ENCODE results near the gene C10orf90. TPM values are rescaled to one million over a fixed set of nuclear protein-coding genes. Genes with fewer than 3 reads are reported as not detected.

The C10orf90 gene
- total RNA-seq, 1 experiment from 2014 or later: not detected

DNA sequence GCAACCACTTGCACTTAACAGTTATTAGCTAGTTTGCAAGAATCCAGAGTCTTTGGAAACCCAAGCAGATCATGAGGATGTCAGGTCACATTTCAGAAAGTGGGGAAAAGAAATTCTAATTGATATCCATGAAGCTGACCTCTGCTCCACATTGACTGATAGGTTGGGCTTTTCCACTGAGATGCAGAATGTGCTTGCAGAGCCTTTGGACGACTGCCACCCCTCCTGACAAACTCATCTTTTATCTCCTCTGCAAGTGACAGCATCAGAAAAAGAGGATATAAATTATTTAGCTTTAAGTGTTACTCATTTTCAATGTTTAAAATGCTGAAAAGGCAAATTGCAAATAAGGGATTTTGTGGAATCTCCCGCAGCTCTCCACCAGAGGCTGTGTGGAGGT, 75.3 kb downstream of the C10orf90 start:
- in situ Hi-C loops (cut with HindIII; ENCODE audit: low sequenced_read_pairs): no loop called here
- DNase-seq (ENCODE audit: low spot score): no peak

DNA sequence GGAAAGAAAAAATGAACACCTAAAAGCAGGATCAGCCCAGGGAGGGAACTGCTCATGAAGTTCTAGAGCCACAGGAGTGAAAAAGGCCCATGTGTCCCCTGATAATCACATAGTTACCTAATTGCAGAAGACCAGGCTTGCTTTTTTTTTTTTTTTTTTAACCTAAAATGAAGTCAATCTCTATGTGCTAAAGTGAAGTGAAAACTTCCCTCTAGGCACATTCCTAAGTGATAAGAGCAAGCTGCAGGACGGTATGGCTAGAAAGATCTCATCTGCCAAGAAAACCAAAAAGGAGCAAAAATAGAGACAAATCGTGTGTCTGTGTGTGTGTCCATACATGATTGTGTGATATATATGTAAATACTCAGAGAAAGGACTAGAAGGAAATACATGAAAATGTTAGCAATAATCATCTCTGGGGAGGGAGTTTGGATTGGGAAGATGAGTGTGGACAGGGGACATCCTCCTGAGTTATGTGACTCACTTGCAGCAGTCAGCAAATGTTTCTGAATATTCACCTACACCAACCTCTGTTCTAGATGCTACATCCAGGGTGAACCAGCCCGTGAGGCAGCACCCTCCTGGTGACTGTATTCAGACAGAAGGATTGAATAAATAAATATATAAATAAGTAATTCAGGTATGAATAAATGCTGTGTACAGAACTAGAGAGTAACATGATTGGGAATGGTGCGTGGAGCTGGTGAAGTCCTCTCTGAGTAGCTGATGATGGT, 76.4 kb downstream of the C10orf90 start:
- DNase-seq (ENCODE audit: low spot score): no peak
- in situ Hi-C loops (cut with HindIII; ENCODE audit: low sequenced_read_pairs): no loop called here

DNA sequence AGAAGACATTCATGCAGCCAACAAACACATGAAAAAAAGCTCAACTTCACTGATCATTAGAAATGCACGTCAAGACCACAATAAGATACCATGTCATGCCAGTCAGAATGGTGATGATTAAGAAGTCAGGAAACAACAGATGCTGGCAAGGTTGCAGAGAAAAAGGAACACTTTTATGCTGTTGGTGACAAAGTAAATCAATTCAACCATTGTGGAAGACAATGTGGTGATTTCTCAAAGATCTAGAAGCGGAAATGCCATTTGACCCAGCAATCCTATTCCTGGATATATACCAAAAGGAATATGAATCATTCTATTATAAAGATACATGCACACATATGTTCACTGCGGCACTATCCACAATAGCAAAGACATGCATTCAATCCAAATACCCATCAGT, 77.6 kb downstream of the C10orf90 start:
- DNase-seq (ENCODE audit: low spot score): no peak

DNA sequence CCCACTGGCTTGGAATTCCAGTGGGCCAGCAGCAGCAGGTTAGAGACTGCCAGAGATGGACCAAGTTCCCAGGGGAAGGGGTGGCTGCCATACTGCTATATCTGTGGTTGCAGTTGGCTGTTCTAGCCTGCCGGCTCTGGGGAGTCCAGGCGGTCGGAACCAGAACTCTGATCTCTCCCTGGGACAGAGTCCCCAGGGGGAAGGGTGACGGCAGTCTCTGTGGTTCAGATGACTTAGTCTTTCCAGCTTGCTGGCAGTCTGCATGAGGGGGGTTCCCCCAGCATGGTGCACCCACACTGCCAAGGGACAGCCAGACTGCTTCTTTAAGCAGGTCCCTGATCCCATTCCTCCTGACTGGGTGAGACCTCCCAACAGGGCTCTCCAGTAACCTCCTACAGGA, 82.5 kb downstream of the C10orf90 start:
- in situ Hi-C loops (cut with HindIII; ENCODE audit: low sequenced_read_pairs): no loop called here
- no peak for DNase-seq (ENCODE audit: low spot score)

More for the DNA sequence above, 77.6 kb downstream of the C10orf90 start:
- in situ Hi-C loops (cut with HindIII; ENCODE audit: low sequenced_read_pairs): no loop called here

DNA sequence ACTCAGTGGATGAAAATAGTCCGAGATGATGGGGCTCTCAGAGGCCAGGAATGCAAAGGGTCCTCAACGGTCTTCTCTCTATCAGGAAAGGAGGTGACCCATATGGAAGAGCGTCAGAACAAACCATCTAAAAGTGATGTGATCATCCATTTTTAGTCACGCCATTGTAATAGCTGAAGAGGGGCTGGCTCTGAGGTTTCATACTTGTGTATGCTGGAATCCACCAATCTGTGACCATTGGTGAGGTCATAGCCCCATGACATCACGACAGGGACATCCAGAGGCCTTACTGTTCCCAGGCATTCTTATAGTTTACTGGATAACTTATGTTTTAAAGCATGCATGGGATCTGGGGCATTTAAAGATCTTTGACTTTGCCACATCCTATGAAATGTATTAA, 83.6 kb downstream of the C10orf90 start:
- DNase-seq (ENCODE audit: low spot score): no peak
- in situ Hi-C loops (cut with HindIII; ENCODE audit: low sequenced_read_pairs): no loop called here

DNA sequence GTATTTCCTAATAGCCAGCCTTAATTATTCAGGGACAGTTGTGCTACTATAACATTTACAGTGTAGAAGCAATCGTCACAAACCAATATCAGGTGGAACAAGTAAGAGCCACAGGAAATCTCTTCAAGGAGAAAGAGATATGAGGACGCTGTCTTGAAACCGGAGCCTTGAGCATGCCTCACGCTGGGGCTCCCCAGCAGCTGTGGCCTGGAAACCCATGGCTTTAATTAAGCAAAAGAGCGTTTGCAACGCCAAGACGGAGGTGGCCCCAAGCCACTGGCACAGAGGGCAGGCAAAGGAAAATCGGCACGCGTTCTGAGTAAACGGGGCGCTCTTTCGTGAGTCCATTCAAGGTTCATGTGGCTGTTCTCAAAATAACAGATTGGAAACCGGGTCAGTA, 84.4 kb downstream of the C10orf90 start:
- in situ Hi-C loops (cut with HindIII; ENCODE audit: low sequenced_read_pairs): no loop called here
- peak; percentile 2 for DNase-seq (ENCODE audit: low spot score)

DNA sequence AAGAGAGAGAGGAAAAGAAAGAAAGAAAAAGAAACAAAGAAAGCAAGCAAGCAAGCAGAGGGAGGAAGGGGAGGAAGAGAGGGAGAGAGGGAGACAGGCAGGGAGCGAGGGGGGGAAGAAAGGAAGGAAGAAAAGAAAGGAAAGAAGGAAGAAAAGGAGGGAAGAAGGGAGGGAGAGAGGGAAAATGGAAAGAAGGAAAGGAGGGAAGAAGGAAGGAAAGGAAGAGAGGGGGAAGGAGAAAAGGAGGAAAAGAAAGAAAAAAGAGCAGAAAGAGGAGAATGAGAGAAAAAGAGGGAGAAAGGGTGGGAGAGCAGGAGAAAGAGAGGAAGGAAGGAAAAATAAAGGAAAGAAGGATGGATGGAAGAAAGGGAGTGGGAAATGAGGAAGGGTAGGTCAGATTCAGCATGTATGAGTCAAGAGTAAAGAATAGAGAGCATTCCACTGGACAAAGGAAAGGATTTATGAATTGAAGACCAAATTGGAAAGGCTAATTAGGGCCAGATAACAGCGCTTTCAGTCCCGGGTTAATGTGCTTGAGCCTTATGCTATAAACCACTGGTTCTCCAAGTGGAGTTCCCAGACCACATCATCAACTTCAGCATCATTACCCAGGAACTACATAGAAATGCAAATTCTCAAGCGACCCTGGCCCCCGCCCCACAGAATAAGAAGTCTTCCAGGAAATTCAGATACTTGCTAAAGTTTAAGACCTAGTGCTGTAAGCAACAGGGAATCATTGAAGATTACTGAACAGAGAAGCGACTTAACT, 85.1 kb downstream of the C10orf90 start:
- no peak for DNase-seq (ENCODE audit: low spot score)
- in situ Hi-C loops (cut with HindIII; ENCODE audit: low sequenced_read_pairs): no loop called here

DNA sequence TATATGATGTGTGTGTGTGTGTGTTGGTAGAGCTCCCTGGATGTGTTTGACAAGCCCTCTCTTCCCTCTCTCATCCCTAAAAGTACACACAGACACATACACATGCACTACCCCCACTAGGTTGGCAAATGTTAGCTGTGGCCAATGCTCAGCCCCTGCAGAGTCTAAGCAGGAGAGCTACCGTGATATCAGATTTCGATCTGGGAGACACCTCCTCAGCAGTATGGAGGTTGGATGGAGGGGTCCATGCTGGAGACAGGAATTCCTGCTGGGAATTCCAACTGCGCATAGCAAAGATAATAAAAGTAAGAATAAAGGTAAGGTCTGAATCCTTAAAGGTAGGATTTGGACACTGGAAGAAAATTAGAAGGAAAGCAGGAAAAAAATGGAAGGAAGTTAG, 85.7 kb downstream of the C10orf90 start:
- DNase-seq (ENCODE audit: low spot score): no peak
- in situ Hi-C loops (cut with HindIII; ENCODE audit: low sequenced_read_pairs): no loop called here

DNA sequence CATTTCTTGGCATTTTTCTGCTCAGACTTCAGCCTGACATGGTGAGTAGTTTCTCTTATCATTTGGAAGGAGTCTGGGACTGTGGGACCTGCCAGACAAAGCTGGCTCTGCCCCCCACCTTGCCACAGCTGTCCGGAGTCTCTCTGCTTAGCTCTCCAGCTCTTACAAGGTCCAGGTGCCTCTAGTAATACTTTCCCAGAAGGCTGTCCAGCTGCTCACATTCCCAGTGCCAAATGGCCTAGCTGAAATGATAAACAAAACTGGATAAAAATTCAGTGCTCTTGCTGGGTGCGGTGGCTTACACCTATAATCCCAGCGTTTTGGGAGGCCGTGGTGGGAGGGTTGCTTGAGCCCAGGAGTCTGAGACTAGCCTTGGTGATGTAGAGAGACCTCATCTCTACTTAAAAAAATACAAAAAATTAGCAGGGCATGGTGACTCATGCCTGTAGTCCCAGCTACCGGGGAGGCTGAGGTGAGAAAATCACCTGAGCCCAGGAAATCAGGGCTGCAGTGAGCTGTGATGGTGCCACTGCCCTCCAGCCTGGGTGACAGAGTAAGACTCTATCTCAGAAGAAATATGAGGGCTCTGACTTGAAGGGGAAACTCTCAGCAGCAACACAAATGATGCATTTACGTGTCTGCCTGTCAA, 86.8 kb downstream of the C10orf90 start:
- in situ Hi-C loops (cut with HindIII; ENCODE audit: low sequenced_read_pairs): no loop called here
- DNase-seq (ENCODE audit: low spot score): no peak

DNA sequence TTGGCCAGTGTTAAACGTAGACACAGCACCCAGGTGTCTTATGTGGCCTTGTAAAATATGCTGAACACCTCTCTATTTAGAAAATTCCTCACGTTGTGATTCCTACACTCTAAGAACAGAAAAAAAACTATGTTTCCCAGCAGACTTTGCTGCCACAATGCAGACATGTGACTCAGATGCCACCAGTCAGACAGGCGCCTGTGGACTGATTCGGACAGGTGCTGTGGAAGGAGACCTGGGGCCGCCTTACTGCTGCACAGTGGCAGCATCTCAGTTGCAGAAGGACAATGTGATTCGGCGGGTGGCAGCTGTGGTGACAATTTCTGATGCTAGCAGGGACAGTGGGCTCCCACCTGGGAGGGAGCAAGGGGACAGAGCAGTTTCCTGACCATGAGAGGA, 88.8 kb downstream of the C10orf90 start:
- no peak for DNase-seq (ENCODE audit: low spot score)
- in situ Hi-C loops (cut with HindIII; ENCODE audit: low sequenced_read_pairs): no loop called here

DNA sequence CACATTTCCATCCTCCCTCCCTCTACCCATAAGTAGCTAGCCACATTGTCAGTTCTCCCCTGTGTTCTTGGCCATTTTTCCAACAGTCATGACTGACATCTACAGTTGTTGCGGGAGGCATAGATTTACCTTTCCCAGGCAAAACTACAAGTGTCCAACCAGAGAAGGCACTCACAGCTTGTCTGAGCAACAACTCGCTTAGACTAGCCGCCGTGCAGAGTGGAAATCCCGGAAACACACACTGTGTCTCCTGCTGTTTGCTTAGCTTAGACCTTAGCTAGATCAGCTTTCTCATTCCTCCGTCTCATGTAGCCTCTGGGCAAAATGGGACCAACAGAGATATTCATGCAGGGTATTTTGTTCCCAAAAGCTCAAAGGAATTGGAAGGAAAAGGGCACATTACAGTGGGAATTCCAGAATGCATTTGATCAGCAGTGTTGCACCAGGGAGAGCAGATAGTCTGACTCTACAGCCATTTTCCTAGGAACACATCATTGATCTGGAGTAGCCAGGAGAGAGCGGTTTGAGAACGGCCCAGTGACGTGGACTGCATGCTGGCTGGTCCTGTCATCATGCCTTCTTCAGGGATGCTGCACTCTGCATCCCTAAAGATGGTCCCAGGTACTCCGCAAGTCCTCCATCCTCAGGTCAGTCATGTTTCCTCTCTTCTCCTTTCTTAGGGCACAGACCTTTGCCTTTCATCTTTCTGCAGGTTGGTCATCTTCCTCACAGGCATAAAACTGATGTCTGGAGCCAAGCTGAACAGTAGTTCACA, 89.4 kb downstream of the C10orf90 start:
- in situ Hi-C loops (cut with HindIII; ENCODE audit: low sequenced_read_pairs): no loop called here
- no peak for DNase-seq (ENCODE audit: low spot score)

DNA sequence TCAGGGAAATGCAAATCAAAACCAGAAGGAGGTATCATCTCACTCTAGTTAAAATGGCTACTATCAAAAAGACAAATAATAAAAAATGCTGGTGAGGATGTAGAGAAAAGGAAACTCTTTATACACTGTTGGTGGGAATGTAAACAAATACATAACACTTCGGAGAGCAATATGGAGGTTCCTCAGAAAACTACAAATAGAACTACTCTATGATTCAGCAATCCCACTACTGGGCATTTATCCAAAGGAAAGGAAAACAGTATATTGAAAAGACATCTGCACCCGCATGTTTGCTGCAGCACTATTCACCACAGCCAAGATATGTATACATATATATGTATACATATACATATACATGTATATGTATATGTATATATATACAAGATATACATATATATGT, 94.2 kb downstream of the C10orf90 start:
- in situ Hi-C loops (cut with HindIII; ENCODE audit: low sequenced_read_pairs): no loop called here

DNA sequence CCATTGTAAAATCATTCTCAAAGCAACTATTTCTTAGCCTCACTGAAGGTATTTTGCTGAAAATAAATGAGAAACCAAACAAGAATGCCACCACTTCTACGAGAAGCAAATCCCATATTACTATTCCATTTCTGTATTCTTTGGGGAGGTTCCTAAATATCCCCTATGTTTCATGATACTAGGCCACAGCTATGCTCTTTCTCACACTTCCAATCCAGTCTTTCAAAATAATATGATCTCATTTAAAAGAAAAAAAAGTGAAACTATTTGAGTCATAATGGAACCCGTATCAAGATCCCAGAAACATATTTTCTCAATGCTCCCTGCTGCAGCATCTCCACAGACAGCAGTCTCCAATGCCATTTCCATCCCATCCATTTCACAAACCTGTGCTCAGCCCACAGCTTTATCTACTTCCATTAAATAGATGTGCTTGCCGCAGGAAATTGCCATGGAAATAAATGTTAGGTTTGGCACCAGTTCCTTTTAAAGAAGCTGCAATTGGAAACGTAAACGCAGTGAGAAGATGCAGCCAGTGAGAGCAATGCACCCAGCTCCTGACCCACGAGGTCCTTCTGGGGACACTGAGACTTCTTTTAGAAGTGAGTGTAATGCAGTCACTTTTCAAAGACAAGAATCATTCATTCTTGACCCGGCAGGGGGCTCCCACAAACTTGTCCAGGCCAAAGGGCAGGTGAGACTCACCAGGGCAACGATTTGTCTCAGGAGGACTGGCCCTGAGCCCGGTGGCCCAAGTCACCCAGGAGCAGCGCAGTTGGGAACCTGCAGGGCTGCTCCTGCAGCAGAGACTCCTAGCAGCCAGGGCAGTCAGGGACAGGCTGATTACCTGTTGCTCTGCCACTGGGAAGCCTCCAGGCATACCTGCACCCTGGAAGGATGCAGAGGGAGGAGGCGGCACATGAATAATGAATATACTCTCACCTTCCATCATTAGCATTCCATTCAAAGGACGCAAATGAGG, 99.6 kb downstream of the C10orf90 start:
- no peak for DNase-seq (ENCODE audit: low spot score)

More for the DNA sequence above, 94.2 kb downstream of the C10orf90 start:
- DNase-seq (ENCODE audit: low spot score): no peak

DNA sequence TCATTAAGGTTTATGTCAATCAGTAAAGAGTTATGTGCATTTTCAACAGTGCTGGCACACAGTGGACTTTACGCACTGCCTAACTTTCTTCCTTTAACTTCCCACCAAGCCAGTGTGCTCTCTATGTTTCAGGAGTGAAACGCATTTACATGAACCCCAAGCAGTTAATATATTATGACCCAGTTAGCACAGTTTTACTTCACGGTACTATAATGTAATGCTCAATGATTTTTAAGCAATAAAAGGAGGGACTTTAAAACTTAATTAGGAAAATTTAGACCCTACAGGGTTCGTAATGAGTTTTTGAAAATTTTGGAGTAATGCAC, 100.3 kb downstream of the C10orf90 start:
- in situ Hi-C loops (cut with HindIII; ENCODE audit: low sequenced_read_pairs): no loop called here
- no peak for DNase-seq (ENCODE audit: low spot score)

More for the DNA sequence above, 99.6 kb downstream of the C10orf90 start:
- in situ Hi-C loops (cut with HindIII; ENCODE audit: low sequenced_read_pairs): no loop called here

DNA sequence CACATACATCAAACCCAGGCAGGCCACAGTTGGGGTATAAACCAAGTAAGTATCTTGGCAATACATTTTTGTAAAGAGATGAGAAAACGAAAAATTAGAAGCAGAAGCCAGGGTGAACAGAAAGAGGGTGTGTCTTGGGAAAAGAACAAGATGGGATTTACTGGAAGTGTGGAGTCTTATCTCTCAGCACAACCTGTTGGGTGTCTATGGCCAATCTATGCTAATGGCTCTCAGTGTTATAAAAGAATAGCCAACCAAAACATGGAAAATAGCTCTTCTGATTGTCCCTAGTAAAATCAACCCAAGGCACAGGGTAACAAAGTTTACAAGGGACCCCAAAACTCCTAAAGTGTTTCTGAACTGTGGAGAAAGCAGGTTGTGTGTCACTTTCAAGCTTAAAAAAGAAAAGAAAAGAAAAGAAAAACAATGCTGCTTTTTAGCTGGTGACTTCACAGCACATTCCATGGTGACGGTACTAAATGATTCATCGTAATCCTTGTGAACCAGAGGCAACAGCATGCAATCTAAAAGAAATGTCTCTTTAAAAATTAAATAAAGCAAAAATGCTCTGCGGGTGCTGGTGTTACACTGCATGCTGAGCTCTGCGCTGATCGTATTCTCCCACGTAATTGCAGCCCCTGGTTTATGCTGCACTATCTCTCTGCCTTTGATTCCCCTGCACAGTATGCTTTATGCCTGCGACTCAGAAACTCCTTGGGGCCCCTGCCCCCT, 100.8 kb downstream of the C10orf90 start:
- in situ Hi-C loops (cut with HindIII; ENCODE audit: low sequenced_read_pairs): no loop called here
- DNase-seq (ENCODE audit: low spot score): no peak

DNA sequence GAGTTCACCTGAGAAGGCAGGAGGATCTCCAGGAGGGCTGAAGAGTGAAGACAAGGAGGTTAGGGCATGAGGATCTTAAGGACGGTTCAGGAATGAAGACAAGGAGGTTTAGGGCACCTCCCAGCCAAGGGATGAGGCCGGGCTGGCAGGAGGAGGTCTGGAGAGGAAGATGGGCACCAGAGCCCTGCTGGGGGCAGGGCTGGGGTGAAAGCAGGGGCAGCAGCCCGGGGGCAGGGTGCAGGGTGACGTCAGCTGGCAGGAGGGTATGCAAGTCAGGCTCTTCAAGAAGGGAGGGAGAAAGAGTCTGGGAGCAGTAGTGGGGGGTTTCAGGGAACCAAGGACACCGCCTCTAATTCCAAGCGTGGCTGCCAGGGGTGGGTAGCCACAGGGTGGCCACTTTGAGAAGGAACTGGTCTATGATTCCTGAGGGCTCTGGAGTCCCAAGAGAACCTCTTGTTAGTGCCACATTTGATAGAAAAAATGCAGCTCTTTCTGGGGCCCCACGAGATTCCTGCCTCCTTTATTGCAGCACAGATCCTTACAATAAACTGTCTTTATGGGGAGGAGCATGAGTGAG, 101.6 kb downstream of the C10orf90 start:
- DNase-seq (ENCODE audit: low spot score): no peak
- in situ Hi-C loops (cut with HindIII; ENCODE audit: low sequenced_read_pairs): no loop called here

DNA sequence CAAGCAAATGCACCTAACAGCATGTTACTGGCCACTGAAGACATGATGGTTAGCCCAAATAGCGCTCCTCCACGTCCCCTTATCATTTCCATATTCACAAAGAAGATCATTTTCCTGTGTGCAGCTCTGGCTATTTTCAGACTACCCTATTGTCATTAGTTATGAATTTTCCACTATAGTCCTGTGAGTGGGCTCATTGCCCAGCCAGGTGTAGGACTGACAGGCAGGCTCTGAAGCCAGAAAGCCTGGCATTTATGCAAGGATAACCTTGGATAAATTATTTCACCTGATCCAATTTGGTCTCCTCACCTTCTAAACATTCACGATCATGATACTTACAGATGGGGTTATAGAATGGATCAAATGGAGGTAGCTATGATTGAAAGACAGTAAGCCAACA, 104.6 kb downstream of the C10orf90 start:
- in situ Hi-C loops (cut with HindIII; ENCODE audit: low sequenced_read_pairs): no loop called here
- no peak for DNase-seq (ENCODE audit: low spot score)

DNA sequence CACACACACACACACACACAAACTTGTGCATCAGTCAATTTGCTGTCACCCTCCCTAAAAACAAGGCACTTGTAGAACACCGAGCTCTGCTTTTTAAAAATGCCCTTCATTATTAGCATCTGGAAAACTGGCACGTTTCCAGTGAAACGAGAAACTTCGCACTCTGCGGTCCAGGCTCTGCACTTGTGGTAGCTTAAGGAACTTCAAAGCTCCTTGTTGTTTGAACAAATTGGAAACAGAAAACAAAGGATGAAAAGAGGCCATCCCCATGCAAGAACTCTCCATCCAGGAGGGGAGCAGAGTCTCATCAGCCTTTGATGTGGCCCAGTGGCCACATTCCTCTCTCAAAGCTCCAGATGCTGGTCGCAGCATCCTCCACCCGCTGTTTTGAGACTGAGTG, 105.1 kb downstream of the C10orf90 start:
- no peak for DNase-seq (ENCODE audit: low spot score)
- in situ Hi-C loops (cut with HindIII; ENCODE audit: low sequenced_read_pairs): no loop called here

Measured in G401 (cell line).